Measurements from ENCODE around the gene ANKRD55.
"Not testable (repeated sequence)": the region's sequence is repeated elsewhere in the genome, so short reads cannot be mapped to it uniquely, and the experiment has no call there.

ANKRD55 gene

GRCh38 chr5:56083286-56083854, 149.8 kb downstream of the ANKRD55 start:
- in situ Hi-C loops (cut with MboI; ENCODE audit: low sequenced_read_pairs), result no loop called here

DNA sequence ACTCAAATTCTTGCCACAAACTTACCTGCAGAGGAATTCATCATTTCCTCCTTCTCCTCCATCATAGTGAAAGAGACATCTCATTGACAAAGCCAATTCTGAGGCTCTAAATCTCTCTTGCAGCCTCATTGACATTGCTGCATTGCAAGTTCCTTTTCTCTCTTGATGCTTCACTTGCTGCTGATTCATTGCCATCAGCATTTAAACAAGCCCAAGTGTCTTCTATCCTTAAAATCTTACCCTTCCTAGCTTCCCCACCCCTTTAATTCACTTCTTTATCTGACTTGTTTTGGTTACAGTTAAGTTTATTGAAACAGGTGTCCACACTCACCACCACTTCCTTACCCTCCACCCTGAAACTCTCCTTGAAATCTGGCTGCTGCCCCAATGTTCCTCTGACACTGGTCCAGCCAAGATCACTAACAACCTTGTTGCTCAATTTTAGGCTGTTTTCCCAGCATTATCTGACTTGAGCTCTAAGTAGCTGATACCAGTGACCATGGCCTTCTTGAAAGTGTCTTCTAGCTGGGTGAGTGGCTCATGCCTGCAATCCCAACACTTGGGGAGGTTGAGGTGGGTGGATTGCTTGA, 152.0 kb downstream of the ANKRD55 start:
- in situ Hi-C loops (cut with MboI; ENCODE audit: low sequenced_read_pairs), result not testable (repeated sequence)

DNA sequence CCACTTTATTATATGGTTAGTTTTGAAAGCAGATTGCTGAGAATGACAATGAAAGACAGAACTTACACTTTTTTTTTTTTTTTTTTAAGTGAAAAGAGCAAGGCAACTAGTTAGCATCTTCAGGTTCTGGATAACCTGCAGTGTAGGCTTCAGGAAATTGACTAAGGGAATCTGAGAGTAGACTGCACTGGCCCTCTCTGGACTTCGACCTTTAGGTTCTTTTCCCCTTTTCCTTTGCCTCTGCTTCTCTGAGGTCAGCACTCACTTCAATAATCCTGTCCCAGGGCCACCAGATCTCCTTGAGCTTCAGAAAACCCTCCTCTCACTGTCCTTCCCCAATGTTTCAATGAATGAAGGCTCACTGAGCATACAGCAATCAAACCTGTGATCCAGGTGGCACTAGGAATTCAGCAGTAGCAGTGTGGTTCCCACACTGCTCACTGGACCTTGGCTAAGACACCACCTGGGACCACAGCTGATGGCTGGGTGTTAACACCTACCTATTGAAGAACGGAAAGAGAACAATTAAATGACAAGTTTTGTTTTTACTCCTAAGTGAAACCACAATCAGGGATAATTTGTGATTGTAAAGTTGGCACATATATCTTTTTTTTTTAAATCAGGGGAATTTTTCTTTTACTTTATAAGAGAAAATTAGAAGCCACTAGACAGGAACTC, 152.6 kb downstream of the ANKRD55 start:
- in situ Hi-C loops (cut with MboI; ENCODE audit: low sequenced_read_pairs), result no loop called here

DNA sequence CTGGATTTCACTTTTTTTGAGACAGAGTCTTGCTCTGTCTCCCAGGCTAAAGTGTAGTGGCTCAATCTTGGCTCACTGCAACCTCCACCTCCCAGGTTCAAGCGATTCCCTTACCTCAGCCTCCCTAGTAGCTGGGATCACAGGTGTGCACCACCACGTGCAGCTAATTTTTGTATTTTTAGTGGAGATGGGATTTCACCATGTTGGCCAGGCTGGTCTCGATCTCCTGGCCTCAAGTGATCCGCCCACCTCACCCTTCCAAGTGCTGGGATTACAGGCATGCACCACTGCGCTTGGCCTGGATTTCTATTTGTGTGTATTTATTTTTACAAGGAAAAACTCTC, 154.0 kb downstream of the ANKRD55 start:
- in situ Hi-C loops (cut with MboI; ENCODE audit: low sequenced_read_pairs), result not testable (repeated sequence)

GRCh38 chr5:56078278-56079156, 154.6 kb downstream of the ANKRD55 start:
- in situ Hi-C loops (cut with MboI; ENCODE audit: low sequenced_read_pairs), result no loop called here

GRCh38 chr5:56077796-56078233, 155.3 kb downstream of the ANKRD55 start:
- in situ Hi-C loops (cut with MboI; ENCODE audit: low sequenced_read_pairs), result no loop called here

GRCh38 chr5:56076486-56076885, 156.6 kb downstream of the ANKRD55 start:
- in situ Hi-C loops (cut with MboI; ENCODE audit: low sequenced_read_pairs), result no loop called here

GRCh38 chr5:56075361-56075760, 157.8 kb downstream of the ANKRD55 start:
- in situ Hi-C loops (cut with MboI; ENCODE audit: low sequenced_read_pairs), result no loop called here

DNA sequence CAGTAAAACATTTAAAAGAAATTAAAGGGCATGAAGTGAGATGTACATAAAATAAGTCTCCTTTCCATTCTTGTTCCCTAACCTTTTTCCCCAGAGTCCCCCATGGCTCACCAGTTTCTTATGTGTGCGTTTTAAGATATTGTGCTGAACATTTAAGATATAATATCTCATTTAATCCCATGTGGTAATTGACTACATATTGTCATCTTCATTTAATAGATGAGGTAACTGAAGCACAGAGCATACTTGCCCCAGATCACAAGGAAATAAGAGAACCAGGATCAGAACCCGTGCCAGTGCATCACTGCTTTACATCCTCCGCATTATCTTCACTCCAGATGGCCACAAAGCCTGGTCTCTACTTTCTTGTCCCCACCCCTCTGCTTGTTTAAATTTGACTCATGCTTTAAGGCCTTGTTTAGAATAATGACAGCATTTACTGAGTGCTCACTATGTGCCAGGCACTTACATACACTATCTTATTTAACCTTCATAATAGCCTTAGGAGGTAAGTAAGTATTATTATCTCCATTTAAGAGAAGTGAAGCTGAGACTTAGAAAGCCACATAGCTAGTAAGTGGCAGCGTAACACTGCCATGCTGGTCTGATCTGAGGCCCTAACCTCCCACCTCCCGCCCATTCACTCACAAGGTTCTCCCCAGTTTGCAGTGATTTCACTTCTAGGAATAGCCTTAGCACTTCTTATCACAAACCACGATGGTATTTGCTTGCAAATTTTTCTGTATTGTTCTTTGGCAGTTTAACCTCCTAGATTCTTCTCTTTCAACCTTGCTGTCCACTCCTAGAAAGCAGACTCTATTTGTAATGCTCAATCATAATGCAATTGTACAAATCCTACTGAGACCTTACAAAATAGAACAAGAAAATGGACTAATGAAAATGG, 160.0 kb downstream of the ANKRD55 start:
- in situ Hi-C loops (cut with MboI; ENCODE audit: low sequenced_read_pairs), result no loop called here

GRCh38 chr5:56071470-56071869, 161.7 kb downstream of the ANKRD55 start:
- in situ Hi-C loops (cut with MboI; ENCODE audit: low sequenced_read_pairs), result no loop called here

- in situ Hi-C loops (cut with MboI; ENCODE audit: low sequenced_read_pairs), result no loop called here
Measured at GRCh38 chr5:56070851-56071465, 162.2 kb downstream of the ANKRD55 start.

GRCh38 chr5:56069652-56070226, 163.4 kb downstream of the ANKRD55 start:
- in situ Hi-C loops (cut with MboI; ENCODE audit: low sequenced_read_pairs), result no loop called here

GRCh38 chr5:56066931-56067450, 166.1 kb downstream of the ANKRD55 start:
- in situ Hi-C loops (cut with MboI; ENCODE audit: low sequenced_read_pairs), result no loop called here

DNA sequence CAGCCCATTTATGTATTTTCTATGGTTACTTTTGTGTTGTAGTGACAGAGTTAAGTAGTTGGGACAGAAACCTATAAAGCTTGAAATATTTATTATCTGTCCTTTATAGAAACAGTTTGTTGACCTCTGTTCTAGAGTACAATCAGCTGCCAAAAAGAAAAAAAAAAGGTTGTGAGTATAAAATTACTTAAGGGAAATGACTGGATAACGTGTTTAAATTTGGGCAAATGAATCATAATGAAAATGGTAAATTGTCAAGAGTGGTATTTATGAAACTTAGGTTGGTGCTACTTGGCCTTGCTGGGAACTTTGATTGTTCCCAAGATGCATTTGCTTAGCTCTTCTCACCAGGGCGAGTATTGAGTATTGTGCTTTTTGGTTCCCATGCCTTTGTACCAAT, 168.1 kb downstream of the ANKRD55 start:
- in situ Hi-C loops (cut with MboI; ENCODE audit: low sequenced_read_pairs), result no loop called here

GRCh38 chr5:56060276-56061110, 172.6 kb downstream of the ANKRD55 start:
- in situ Hi-C loops (cut with MboI; ENCODE audit: low sequenced_read_pairs), result no loop called here

- in situ Hi-C loops (cut with MboI; ENCODE audit: low sequenced_read_pairs), result no loop called here
Measured at GRCh38 chr5:56059854-56060253, 173.3 kb downstream of the ANKRD55 start.

- in situ Hi-C loops (cut with MboI; ENCODE audit: low sequenced_read_pairs), result no loop called here
Measured at GRCh38 chr5:56056875-56057274, 176.3 kb downstream of the ANKRD55 start.

- in situ Hi-C loops (cut with MboI; ENCODE audit: low sequenced_read_pairs), result no loop called here
Measured at GRCh38 chr5:56055859-56056258, 177.3 kb downstream of the ANKRD55 start.

- in situ Hi-C loops (cut with MboI; ENCODE audit: low sequenced_read_pairs), result no loop called here
Measured at GRCh38 chr5:56055287-56055686, 177.8 kb downstream of the ANKRD55 start.

All from HL-60/S4 treated with phorbol 12-myristate 13-acetate at 8.2 ng/mL for 4 days and 3 days (cell line).